Large intestine (tissue), 3 donors: ENCODE results near the gene LRRC45. TPM values are rescaled to one million over a fixed set of nuclear protein-coding genes. Genes with fewer than 3 reads are reported as not detected.

Source experiments
- DNase-seq, 2 donors: peaks; one replicate each; pipeline versions ENCODE4 v3.0.0 to v3.0.0-alpha.2; 2013
- H3K27ac ChIP-seq: one replicate; pipeline ENCODE4 v1.5.1; 2013; ENCODE audit warnings: low read length
- H3K27me3 ChIP-seq: 2 replicates; pipeline ENCODE4 v1.6.1; 2013; ENCODE audit warnings: low read length; ENCODE audit not compliant: control insufficient read depth, insufficient read depth
- H3K36me3 ChIP-seq: 2 replicates; pipeline ENCODE4 v1.6.1; 2013; ENCODE audit warnings: low read length; ENCODE audit not compliant: control insufficient read depth, insufficient read depth
- H3K4me1 ChIP-seq: one replicate; pipeline ENCODE4 v1.6.1; 2013; ENCODE audit warnings: low read length; ENCODE audit not compliant: control insufficient read depth, insufficient read depth
- H3K4me3 ChIP-seq: one replicate; pipeline ENCODE4 v1.5.1; 2013; ENCODE audit warnings: low read length
- H3K9me3 ChIP-seq: one replicate; pipeline ENCODE4 v1.6.1; 2013; ENCODE audit warnings: mild to moderate bottlenecking, low read depth, low read length, moderate library complexity; ENCODE audit not compliant: control insufficient read depth
- WGBS: methylation state at CpG from one replicate; pipeline ENCODE4 v1.1.5; 2013; ENCODE audit warnings: low lambda C conversion rate; ENCODE audit not compliant: insufficient coverage; 5-methylcytosine and 5-hydroxymethylcytosine counted together
- polyA plus RNA-seq: library from polyadenylated mRNA; unstranded; fragments of 120-200 nt; gene quantifications from one replicate; pipeline ENCODE4 v1.2.1, GENCODE V29; 2013

The LRRC45 gene
- polyA plus RNA-seq, 1 donor = 14.4 TPM

- no peak overlapping the region for H3K27ac ChIP-seq
- no peaks in the 10 kb centered on the region for H3K27me3 ChIP-seq
- H3K36me3 ChIP-seq = peaks cover 25% of the 10 kb centered on the region
- DNase-seq = no peak
- H3K4me3 ChIP-seq = no peak overlapping the region
- peaks cover 7% of the 10 kb centered on the region for H3K9me3 ChIP-seq
- H3K4me1 ChIP-seq = peaks cover 18% of the 10 kb centered on the region
- WGBS = 75% methylated on average over 2 of the region's 39 CpGs
These were observed 28.3 kb upstream of the LRRC45 start for GRCh38 chr17:81994593-81995462.

GRCh38 chr17:81995463-81996231, 27.5 kb upstream of the LRRC45 start:
- peaks cover 25% of the 10 kb centered on the region for H3K36me3 ChIP-seq
- peaks cover 7% of the 10 kb centered on the region for H3K9me3 ChIP-seq
- peaks cover 27% of the 10 kb centered on the region for H3K4me1 ChIP-seq
- no peaks in the 10 kb centered on the region for H3K27me3 ChIP-seq
- H3K27ac ChIP-seq = no peak overlapping the region
- WGBS = no CpG with 5 or more reads among the region's 29 CpGs
- H3K4me3 ChIP-seq = no peak overlapping the region
- DNase-seq = no peak

GRCh38 chr17:81996232-81996756, 26.8 kb upstream of the LRRC45 start:
- 100% methylated on average over 2 of the region's 28 CpGs for WGBS
- peaks cover 30% of the 10 kb centered on the region for H3K4me1 ChIP-seq
- peaks cover 1% of the 10 kb centered on the region for H3K9me3 ChIP-seq

GRCh38 chr17:81996757-81997441, 26.2 kb upstream of the LRRC45 start:
- no peak overlapping the region for H3K27ac ChIP-seq
- no peak for DNase-seq
- WGBS = no CpG with 5 or more reads among the region's 30 CpGs
- H3K27me3 ChIP-seq = no peaks in the 10 kb centered on the region
- H3K4me3 ChIP-seq = no peak overlapping the region
- peaks cover 25% of the 10 kb centered on the region for H3K36me3 ChIP-seq
- H3K4me1 ChIP-seq = peaks cover 30% of the 10 kb centered on the region
- H3K9me3 ChIP-seq = no peaks in the 10 kb centered on the region

More at GRCh38 chr17:81996232-81996756, 26.8 kb upstream of the LRRC45 start:
- no peak for DNase-seq
- Histone ChIP-seq H3K36me3 (peaks cover 25% of the 10 kb centered on the region), H3K4me3 (no peak overlapping the region), H3K27ac (no peak overlapping the region), H3K27me3 (no peaks in the 10 kb centered on the region)

- H3K4me1 ChIP-seq = peaks cover 21% of the 10 kb centered on the region
- DNase-seq = no peak
- H3K9me3 ChIP-seq = no peaks in the 10 kb centered on the region
- no peak overlapping the region for H3K4me3 ChIP-seq
- H3K36me3 ChIP-seq = peaks cover 25% of the 10 kb centered on the region
- H3K27ac ChIP-seq = no peak overlapping the region
- H3K27me3 ChIP-seq = no peaks in the 10 kb centered on the region
- 81% methylated on average over 3 of the region's 7 CpGs for WGBS
These were observed 24.9 kb upstream of the LRRC45 start for GRCh38 chr17:81998212-81998611.

- Histone ChIP-seq H3K27ac (no peak overlapping the region), H3K27me3 (no peaks in the 10 kb centered on the region), H3K4me3 (no peak overlapping the region), H3K4me1 (peaks cover 25% of the 10 kb centered on the region), H3K9me3 (no peaks in the 10 kb centered on the region), H3K36me3 (peaks cover 21% of the 10 kb centered on the region)
- WGBS = no CpG with 5 or more reads among the region's 14 CpGs
- no peak for DNase-seq
These were observed 24.2 kb upstream of the LRRC45 start for GRCh38 chr17:81998691-81999438.

- Histone ChIP-seq H3K4me3 (no peak overlapping the region), H3K9me3 (no peaks in the 10 kb centered on the region), H3K36me3 (peaks cover 20% of the 10 kb centered on the region), H3K27ac (no peak overlapping the region), H3K4me1 (peaks cover 25% of the 10 kb centered on the region), H3K27me3 (no peaks in the 10 kb centered on the region)
- no peak for DNase-seq
- WGBS = no CpG with 5 or more reads among the region's 12 CpGs
These were observed 23.5 kb upstream of the LRRC45 start for GRCh38 chr17:81999587-81999975.

GRCh38 chr17:81999976-82000802, 22.9 kb upstream of the LRRC45 start:
- DNase-seq = peak in 1 of 2 donors; percentile 40
- Histone ChIP-seq H3K27ac (peak overlapping the region; percentile 22), H3K36me3 (peaks cover 18% of the 10 kb centered on the region), H3K4me1 (peaks cover 25% of the 10 kb centered on the region), H3K27me3 (no peaks in the 10 kb centered on the region), H3K9me3 (no peaks in the 10 kb centered on the region), H3K4me3 (no peak overlapping the region)
- no CpG with 5 or more reads among the region's 36 CpGs for WGBS
